Stomach (tissue), 4 donors: ENCODE measurements around the gene DHCR7.

Experiments
- EP300 ChIP-seq: sonication (generic); formaldehyde crosslinking; IDR thresholded peaks from one replicate; pipeline ENCODE4 v1.6.1; 2017; ENCODE audit warnings: antibody characterized with exemption
- POLR2A ChIP-seq, 4 donors: fragments of 450-650 bp; IDR thresholded peaks; one replicate each; pipeline ENCODE4 v1.6.1; 2016; ENCODE audit warnings: antibody characterized with exemption in 4 of 4, control low read depth in 2 of 4, mild to moderate bottlenecking in 1 of 4, moderate library complexity in 1 of 4
- TF ChIP-seq, protein P1 (sequence below), 7 experiments: fragments of 450-650 bp in 4 of 7; fragments of 200-600 bp in 3 of 7; sonication (generic) in 3 of 7; IDR thresholded peaks; one replicate each; pipeline ENCODE4 v1.5.1; 2016 to 2019; ENCODE audit warnings: antibody characterized with exemption in 7 of 7, control low read depth in 2 of 7, mild to moderate bottlenecking in 1 of 7

DNA sequence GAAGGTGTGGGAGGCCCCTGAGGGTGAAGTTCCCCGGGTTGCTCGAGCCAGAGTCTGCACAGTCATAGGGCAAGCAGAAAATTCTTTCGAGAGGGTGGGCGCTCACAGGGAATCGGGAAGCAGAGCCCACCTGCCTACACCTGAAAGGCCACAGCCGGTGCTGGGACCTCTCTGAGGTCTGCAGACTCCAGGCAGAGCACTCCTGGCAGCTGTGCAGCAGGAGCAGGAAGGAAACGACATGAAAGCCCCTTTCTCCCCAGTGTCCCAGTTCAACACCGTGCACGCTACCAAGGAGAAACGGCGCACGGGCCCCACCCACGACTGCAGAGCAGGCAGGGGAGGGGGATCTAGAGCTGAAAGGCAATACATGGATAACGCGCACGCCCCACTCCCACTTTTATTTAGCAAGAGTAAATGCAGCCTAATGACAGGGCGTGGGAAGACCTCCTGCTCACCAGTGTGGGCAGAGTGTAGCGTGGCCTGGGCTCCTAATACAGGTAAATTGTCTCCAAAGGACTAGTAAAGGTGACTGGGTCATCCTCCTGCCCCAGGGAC lies 13.5 kb downstream of the DHCR7 start:
- TF ChIP-seq, protein P1, sequence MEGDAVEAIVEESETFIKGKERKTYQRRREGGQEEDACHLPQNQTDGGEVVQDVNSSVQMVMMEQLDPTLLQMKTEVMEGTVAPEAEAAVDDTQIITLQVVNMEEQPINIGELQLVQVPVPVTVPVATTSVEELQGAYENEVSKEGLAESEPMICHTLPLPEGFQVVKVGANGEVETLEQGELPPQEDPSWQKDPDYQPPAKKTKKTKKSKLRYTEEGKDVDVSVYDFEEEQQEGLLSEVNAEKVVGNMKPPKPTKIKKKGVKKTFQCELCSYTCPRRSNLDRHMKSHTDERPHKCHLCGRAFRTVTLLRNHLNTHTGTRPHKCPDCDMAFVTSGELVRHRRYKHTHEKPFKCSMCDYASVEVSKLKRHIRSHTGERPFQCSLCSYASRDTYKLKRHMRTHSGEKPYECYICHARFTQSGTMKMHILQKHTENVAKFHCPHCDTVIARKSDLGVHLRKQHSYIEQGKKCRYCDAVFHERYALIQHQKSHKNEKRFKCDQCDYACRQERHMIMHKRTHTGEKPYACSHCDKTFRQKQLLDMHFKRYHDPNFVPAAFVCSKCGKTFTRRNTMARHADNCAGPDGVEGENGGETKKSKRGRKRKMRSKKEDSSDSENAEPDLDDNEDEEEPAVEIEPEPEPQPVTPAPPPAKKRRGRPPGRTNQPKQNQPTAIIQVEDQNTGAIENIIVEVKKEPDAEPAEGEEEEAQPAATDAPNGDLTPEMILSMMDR (IDR thresholded peaks at IDR 0.05): no peak
- TF ChIP-seq POLR2A (IDR thresholded peaks at IDR 0.05) (no peak), EP300 (no peak)
